Muscle layer of colon (tissue), 2 donors: Measurements from ENCODE around the gene TMEM80.
"Not testable (repeated sequence)": the region's sequence is repeated elsewhere in the genome, so short reads cannot be mapped to it uniquely, and the experiment has no call there.

Source experiments
- H3K27ac ChIP-seq: one replicate; pipeline ENCODE4 v1.7.0; 2013; ENCODE audit warnings: low read depth, mild to moderate bottlenecking, low read length, moderate library complexity
- H3K27me3 ChIP-seq, 2 donors: one replicate each; pipeline ENCODE4 v1.7.0; 2013; ENCODE audit warnings: low read length in 2 of 2, mild to moderate bottlenecking in 2 of 2; ENCODE audit not compliant: insufficient read depth in 2 of 2, control insufficient read depth in 1 of 2
- H3K36me3 ChIP-seq: one replicate; pipeline ENCODE4 v1.7.0; 2013; ENCODE audit warnings: mild to moderate bottlenecking, low read length; ENCODE audit not compliant: insufficient read depth
- H3K4me1 ChIP-seq: one replicate; pipeline ENCODE4 v1.7.0; 2013; ENCODE audit warnings: mild to moderate bottlenecking, low read length; ENCODE audit not compliant: insufficient read depth
- H3K4me3 ChIP-seq, 2 donors: one replicate each; pipeline ENCODE4 v1.7.0; 2013; ENCODE audit warnings: low read length in 2 of 2, low read depth in 1 of 2, mild to moderate bottlenecking in 1 of 2, moderate library complexity in 1 of 2
- H3K9ac ChIP-seq: one replicate; pipeline ENCODE4 v1.7.0; 2013; ENCODE audit warnings: low read length
- H3K9me3 ChIP-seq: one replicate; pipeline ENCODE4 v1.7.0; 2013; ENCODE audit warnings: mild to moderate bottlenecking, low read length
- donor health status: abdominal sarcoma.
- donor health status: Adenocarcinoma of cecum.

TMEM80 gene

DNA sequence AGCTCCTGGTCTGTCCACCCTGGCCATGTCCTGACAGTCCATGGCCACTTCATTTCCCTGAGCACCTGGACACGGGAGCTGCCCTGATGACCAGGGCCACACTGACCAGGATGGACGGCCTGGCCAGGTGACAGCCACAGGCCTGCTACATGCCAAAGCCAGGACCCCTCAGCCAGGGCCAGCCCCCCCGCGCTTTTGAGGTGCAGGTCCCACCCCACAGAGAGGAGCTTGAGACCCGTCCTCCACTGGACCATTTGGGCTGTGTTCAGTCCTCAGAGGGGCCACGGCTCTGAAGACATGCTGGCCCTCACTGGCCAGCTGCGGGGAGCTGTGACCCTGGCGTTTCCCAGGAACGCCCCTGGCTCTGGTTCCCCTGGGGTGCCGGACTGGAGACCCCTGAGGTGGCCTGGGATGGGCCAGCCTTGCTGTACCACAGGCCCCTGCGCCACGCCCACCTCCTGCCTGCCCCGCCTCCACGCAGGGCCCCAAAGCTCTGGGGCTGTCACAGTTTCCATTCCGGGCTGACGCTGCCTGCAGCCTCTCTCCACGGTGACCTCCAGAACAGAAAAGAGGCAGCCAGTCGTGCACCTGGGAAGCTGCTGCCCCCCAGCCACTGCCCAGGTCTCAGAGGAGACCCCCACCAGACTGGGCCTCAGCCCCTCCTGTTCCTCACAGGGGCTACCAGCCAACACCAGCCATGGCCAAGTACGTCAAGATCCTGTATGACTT, 28.6 kb downstream of the TMEM80 start:
- Histone ChIP-seq H3K27me3 (peaks cover 5 to 81% of the 10 kb centered on the region in 2 donors), H3K9me3 (no peaks in the 10 kb centered on the region), H3K4me3 (no peak overlapping the region), H3K36me3 (no peaks in the 10 kb centered on the region), H3K27ac (no peak overlapping the region), H3K4me1 (no peaks in the 10 kb centered on the region), H3K9ac (no peak overlapping the region)

- H3K27ac ChIP-seq: no peak overlapping the region
- H3K9me3 ChIP-seq: no peaks in the 10 kb centered on the region
- peaks cover 5 to 85% of the 10 kb centered on the region in 2 donors for H3K27me3 ChIP-seq
- H3K36me3 ChIP-seq: no peaks in the 10 kb centered on the region
- no peaks in the 10 kb centered on the region for H3K4me1 ChIP-seq
- H3K9ac ChIP-seq: no peak overlapping the region
- no peak overlapping the region for H3K4me3 ChIP-seq
These were observed 29.3 kb downstream of the TMEM80 start for GRCh38 chr11:724778-725386.

DNA sequence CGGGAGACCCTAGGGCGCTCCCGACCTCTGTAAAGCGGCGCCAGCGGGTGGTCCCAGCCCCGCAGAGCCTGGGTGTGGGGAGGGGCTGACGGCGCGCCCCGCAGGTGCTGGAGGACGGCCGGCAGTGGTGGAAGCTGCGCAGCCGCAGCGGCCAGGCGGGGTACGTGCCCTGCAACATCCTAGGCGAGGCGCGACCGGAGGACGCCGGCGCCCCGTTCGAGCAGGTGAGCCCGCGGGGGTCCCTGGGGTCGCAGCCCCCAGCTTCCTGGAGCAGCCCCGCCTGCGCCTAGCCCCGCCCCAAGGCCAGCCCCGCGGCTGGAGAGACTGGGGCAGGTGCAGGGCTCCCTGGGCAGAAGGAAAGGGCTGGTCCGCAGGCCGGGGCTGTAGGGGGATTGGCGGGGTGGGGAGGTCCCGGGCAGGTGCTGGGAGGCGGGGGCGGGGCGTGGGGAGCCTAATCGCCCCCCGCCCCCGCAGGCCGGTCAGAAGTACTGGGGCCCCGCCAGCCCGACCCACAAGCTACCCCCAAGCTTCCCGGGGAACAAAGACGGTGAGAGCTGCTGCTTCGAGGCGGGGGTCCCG, 30.1 kb downstream of the TMEM80 start:
- Histone ChIP-seq H3K9me3 (no peaks in the 10 kb centered on the region), H3K4me1 (no peaks in the 10 kb centered on the region), H3K9ac (no peak overlapping the region), H3K27ac (no peak overlapping the region), H3K27me3 (peaks cover 5 to 77% of the 10 kb centered on the region in 2 donors), H3K36me3 (no peaks in the 10 kb centered on the region), H3K4me3 (no peak overlapping the region)

DNA sequence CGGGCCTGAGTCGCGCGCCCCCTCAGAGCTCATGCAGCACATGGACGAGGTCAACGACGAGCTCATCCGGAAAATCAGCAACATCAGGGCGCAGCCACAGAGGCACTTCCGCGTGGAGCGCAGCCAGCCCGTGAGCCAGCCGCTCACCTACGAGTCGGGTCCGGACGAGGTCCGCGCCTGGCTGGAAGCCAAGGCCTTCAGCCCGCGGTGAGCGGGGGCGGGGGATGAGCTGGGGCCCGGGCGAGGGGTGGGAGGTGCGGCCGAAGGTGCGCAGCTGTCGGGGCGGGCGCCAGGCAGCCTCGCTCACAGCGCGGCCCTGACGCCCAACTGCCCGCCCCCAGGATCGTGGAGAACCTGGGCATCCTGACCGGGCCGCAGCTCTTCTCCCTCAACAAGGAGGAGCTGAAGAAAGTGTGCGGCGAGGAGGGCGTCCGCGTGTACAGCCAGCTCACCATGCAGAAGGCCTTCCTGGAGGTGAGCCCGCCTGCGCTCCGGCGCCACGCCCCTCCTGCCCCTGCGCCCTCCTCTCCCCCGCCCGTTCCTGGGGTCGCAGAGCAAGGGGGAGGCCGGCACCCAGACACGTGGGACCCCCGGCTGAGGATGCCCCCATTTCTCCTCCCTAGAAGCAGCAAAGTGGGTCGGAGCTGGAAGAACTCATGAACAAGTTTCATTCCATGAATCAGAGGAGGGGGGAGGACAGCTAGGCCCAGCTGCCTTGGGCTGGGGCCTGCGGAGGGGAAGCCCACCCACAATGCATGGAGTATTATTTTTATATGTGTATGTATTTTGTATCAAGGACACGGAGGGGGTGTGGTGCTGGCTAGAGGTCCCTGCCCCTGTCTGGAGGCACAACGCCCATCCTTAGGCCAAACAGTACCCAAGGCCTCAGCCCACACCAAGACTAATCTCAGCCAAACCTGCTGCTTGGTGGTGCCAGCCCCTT, 30.9 kb downstream of the TMEM80 start:
- Histone ChIP-seq H3K9me3 (no peaks in the 10 kb centered on the region), H3K9ac (no peak overlapping the region), H3K36me3 (no peaks in the 10 kb centered on the region), H3K27me3 (peaks cover 5 to 68% of the 10 kb centered on the region in 2 donors), H3K4me3 (peak overlapping the region in 1 of 2 donors; percentile 4), H3K4me1 (no peaks in the 10 kb centered on the region), H3K27ac (no peak overlapping the region)

DNA sequence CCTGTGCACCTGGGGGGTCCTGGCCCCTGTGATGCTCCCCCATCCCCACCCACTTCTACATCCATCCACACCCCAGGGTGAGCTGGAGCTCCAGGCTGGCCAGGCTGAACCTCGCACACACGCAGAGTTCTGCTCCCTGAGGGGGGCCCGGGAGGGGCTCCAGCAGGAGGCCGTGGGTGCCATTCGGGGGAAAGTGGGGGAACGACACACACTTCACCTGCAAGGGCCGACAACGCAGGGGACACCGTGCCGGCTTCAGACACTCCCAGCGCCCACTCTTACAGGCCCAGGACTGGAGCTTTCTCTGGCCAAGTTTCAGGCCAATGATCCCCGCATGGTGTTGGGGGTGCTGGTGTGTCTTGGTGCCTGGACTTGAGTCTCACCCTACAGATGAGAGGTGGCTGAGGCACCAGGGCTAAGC, 31.7 kb downstream of the TMEM80 start:
- H3K9me3 ChIP-seq: no peaks in the 10 kb centered on the region
- H3K27ac ChIP-seq: no peak overlapping the region
- no peak overlapping the region for H3K9ac ChIP-seq
- no peak overlapping the region for H3K4me3 ChIP-seq
- no peaks in the 10 kb centered on the region for H3K4me1 ChIP-seq
- H3K36me3 ChIP-seq: no peaks in the 10 kb centered on the region
- H3K27me3 ChIP-seq: peaks cover 5 to 61% of the 10 kb centered on the region in 2 donors

DNA sequence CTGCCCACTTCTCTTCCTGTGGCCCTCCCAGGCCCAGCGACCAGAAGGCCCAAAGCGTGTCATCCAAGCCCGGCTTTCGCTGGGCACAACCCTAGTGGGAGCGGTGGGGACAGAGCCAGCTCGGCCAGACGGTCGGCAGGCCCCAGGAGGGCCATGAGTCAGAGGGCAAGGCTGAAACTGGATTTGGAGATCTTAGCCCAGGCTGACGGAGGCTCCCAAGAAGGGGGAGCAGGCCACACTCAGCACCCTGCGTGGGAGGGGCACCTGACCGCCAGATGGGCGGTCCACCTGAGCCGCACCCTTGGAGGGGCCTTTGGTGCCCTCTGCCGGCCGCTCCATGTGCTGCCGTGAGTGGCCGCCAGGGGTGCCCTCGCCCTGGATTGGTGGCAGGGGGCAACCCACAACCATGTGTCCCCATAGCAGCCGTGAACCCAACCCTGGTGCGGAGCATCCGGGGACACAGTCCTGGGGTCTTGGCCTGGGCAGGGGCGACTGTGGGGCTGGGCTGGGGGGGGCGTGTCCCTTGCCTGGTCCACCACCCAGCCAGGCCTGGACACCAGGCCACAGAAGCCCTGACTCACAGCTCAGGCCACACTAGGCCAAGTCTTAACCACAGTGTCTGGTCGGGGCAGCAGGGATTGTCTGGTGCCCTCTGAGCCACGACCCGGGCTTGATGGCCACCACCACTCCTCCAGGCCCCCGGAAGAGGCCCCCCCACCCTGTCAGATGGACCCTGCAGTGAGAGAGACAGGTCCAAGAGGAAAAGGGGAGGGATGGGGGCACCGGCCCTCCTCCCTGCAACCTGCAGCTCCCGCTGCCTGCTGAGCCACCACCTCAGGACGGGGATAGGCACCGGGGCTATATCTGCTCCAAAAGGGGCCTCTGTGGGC, 32.5 kb downstream of the TMEM80 start:
- H3K27me3 ChIP-seq: peaks cover 5 to 58% of the 10 kb centered on the region in 2 donors
- H3K27ac ChIP-seq: no peak overlapping the region
- no peaks in the 10 kb centered on the region for H3K36me3 ChIP-seq
- H3K4me1 ChIP-seq: no peaks in the 10 kb centered on the region
- no peak overlapping the region for H3K9ac ChIP-seq
- no peaks in the 10 kb centered on the region for H3K9me3 ChIP-seq
- no peak overlapping the region for H3K4me3 ChIP-seq

GRCh38 chr11:728901-729491, 33.4 kb downstream of the TMEM80 start:
- Histone ChIP-seq H3K9me3 (no peaks in the 10 kb centered on the region), H3K4me1 (no peaks in the 10 kb centered on the region), H3K36me3 (no peaks in the 10 kb centered on the region), H3K27ac (no peak overlapping the region), H3K4me3 (no peak overlapping the region), H3K27me3 (peaks cover 2 to 55% of the 10 kb centered on the region in 2 donors), H3K9ac (no peak overlapping the region)

GRCh38 chr11:729492-730074, 34.0 kb downstream of the TMEM80 start:
- Histone ChIP-seq H3K27ac (no peak overlapping the region), H3K4me1 (no peaks in the 10 kb centered on the region), H3K9me3 (no peaks in the 10 kb centered on the region), H3K4me3 (no peak overlapping the region), H3K27me3 (peaks cover 0 to 49% of the 10 kb centered on the region in 2 donors), H3K9ac (no peak overlapping the region), H3K36me3 (no peaks in the 10 kb centered on the region)

DNA sequence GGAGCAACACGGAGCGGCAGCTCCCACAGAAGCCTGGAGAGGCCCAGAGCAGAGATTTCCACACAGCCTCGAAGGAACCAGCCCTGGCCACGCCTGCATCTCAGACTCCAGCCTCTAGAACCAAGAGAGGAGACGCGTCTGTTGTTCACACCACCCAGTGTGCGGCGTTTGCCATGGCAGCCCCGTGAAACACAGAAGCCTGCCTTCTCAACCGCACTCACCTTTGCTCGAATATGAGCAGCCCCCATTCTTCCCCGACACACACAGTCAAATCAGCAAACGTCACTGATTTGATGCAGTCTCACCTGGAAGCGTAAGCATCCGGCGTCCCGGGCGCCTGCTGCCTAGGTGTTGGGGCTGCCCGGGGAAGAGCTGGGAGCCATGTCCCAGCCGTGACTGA, 37.5 kb downstream of the TMEM80 start:
- Histone ChIP-seq H3K9me3 (no peaks in the 10 kb centered on the region), H3K9ac (no peak overlapping the region), H3K27ac (no peak overlapping the region), H3K27me3 (peaks cover 0 to 17% of the 10 kb centered on the region in 2 donors), H3K36me3 (no peaks in the 10 kb centered on the region), H3K4me1 (no peaks in the 10 kb centered on the region), H3K4me3 (no peak overlapping the region)

DNA sequence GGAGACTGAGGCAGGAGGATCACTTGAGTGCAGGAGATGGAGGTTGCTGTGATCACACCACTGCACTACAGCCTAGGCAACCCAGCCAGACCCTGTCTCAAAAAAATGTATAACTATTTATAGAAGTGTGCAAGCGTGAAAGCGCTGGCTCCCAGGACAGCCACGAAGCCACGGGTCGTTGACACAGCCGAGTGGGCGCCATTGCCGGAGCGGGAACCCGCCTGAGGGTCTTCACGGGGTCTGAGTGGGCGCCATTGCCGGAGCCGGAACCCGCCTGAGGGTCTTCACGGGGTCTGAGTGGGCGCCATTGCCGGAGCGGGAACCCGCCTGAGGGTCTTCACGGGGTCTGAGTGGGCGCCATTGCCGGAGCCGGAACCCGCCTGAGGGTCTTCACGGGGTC, 38.9 kb downstream of the TMEM80 start:
- H3K27ac ChIP-seq, H3K9ac ChIP-seq, H3K4me1 ChIP-seq, H3K9me3 ChIP-seq, H3K4me3 ChIP-seq, H3K36me3 ChIP-seq, H3K27me3 ChIP-seq: not testable (repeated sequence)
